GM21717 (cell line): Measurements from ENCODE around the gene NINL.

ENCODE experiments used
- ATAC-seq: cut with Tn5 transposase; IDR thresholded peaks from one replicate; pipeline ENCODE4 v1.9.1; 2021; ENCODE audit warnings: mild to moderate bottlenecking, moderate library complexity; ENCODE audit not compliant: unreplicated experiment

Gene NINL

DNA sequence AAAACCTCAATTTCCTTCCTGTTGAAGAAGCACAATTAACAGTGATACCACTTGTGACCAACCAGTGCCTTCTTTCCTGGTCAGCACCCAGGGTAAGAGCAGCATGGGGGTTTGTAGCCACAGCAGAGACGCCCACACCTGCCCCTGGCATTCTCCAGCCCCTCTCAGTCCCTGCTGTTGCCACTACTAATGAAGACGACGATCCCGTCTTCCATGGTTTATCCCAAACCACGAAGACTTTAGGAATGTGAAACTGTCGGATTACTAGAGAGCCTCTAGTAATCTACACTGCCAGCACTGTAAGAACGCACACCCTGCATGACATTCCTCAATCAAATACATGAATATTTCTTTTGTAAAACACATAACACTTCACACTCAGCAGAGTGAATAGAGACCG lies 117.9 kb downstream of the NINL start:
- no peak for ATAC-seq

DNA sequence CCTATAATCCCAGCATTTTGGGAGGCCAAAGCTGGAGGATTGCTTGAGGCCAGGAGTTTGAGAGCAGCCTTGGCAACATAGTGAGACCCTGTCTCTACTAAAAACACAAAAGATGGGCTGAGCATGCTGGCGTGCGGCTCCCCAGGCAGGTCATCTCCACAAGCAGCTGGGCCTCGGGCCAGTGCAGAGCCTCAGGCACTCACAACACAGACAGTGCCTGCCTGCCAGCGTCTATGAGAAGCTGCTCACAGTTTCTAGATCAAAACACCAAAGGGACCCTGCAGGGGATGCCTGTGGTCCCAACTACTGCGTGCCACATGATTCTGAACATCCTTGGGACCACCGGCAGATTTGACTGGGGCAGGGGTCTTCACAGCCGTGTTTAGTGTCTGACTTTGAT lies 118.5 kb downstream of the NINL start:
- no peak for ATAC-seq

DNA sequence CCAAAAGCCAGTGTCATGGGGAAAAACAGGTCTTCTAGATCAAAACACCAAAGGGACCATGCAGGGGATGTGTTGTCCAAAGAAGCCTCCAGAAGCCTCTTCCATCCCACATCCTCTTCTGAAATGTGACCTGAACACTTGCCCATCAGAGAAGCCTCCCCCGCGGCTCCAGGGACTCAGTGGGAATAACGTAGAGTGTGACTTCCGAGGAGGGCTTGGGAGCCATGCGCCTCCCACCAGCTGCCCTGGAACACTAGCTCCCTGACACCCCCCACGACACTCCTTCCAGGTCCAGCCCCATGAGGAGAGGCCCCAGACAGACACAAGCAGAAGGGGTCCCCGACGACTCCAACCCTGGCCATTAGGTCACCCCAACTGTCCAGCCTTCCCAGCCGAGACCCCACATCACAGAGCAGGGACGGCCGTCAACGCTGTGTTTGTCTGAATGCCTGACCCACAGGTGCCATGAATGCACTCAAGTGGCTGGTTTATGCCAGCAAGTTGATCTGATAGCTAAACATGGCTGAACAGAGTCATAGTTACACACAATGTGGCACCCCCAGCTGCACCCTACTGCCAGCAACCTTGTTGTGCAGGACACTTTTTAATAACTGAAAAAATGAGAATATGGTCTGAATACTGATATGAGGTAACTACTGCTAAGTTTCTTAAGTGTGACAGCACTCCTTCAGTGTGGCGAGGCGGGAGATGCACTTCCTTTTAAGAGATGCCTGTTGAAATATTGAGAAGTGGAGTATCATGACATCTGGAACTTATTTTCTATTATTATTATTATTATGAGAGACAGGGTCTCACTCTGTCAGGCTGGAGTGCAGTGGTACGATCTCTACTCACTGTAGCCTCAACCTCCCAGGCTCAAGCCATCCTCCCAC lies 119.8 kb downstream of the NINL start:
- no peak for ATAC-seq

DNA sequence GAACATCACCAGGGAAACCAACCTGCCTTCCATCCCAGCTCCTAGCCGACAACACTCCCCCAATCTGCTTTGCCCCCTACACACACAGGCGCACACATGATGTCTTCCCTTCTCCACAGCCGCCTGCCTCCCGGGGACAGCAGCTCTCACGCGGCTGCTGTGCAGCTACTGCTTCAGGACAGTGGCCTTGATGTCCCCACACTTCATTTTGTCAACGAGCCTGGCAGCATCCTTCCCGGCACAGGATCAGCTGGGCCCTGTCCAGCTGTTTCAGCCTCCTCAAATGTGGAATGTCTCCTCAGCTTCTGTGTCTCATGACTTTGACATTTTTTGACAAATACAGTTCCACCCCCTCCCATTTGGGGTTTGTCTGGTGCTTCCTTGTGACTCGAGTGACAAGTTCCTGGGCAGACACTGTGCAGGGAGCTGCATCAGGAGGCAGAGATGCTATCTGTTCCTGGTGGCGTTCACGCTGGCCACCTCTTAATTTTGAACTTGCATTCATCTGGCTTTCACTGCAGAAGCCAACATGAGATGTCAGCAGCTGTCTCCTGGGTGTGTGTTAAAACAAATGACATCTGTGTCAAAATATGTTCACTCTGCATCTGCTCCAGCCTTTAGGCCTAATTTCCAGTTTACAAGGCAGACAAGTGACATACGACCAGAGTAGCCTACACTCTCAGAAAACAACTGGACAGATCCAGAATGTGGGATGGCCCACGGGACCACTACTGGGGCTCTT lies 120.7 kb downstream of the NINL start:
- ATAC-seq: no peak

DNA sequence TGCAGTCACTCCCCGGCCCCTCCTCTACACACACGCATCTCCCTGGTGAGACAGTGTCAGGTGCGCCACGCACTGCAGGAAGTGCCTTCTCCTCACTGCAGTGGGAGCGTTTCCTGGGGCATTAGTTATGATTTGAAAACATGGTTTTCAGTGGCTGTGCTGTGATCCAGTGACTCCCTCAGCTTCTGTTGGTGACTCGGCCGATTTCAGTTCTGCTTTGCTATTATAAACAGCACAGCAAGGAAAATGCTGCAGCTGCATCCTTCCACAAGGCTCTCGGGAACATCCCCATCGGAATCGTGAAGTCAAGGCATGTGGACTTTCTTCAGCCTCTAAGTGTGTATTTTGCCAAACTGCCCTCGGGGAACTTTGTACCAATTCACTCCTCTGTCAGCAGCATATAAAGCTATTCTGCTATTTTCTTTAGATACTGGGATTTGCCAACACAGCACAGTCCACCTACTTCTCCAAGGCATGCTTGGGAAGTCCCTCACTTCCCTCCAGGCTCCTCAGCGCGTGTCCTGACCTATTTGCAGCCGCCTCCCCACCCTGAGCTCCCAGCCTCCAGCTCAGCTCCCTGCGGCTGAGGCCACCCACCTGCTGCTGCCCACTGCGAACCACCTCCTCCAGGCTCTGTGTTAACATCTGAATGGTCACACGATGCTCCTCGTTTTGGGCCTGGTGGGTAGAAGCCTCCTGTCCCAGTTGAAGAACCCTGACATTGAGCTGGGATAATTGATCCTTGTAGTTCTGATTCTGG lies 123.4 kb downstream of the NINL start:
- no peak for ATAC-seq

DNA sequence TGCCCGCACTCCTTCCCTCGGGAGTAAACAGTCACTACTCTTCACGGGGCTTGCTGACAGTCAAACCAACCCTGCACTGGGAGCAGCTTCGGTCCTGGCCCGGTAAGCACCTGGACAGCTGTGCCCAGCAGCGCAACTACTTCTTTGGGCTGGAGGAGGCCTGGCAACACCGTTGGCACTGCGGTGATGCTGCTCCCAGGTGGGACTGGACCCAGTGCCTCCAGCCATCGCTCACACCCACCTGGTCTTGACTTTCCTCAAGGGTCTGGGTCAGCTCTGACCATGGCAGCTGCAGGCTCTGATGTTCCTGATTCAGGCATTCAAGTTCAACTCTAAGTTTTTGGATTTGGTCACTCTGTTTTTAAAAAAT lies 124.1 kb downstream of the NINL start:
- no peak for ATAC-seq

DNA sequence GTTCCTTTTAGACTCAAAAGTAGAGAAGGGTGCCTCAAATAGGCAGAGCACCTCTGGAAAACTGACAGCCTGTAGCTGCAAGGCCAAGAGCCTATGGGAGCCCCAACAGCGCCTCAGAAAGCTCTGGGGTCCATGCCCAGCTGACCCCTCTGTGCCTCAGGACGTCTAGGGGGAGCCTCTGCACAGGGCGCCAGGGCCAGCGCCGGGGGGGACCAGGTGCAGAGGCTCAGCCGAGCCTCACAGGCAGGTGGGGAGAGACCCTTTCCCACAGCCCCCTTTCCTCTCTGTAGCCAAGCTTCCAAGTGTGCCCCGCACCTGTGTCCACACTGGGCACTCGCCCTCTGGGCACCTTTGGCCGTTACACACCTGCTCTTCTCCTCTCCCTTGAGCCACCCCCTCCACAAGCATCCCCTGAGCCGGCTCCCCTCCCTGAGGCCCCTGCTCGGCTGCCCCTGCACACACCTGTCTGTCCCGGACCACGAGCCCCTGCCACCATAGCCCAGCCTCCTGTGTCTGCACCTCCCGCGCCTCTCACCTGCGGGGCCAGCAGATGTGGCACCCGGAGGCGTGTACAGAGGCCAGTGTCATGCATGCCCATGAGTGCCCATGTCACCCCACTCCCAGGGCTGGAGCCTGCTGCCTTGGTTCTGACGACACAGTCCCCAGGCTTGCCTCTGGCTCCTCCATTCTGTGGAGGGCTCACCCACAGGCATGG lies 124.6 kb downstream of the NINL start:
- ATAC-seq: no peak

DNA sequence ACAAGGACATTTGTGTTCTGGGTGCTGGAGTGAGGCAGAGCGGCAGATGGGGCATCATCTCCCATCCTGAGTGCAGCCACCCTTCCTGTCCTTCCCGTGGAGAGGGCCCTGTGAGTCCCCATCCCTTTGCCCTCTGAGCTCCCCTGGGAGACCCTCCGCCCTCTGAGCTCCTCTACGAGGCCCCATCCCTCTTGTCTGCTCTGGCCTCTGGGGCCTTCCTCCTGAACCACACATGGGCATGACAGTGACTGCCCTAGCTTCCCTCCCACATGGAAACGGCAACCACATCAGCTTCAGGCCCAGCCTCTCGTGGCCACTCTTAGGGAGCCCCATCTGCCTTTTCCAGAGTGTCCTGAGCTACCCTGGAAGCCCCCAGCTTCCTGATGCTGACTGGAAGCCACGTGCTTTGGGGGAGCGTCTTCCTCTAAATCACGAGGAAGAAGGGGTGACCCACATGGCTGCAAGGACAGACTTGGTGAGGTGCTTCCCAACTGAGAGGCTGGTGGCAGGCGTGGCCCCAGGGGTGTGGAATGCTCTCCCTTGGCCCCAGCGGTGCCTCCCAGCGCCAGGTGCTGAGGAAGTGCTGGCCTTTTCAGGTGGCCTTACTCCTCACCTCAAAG lies 125.3 kb downstream of the NINL start:
- ATAC-seq: no peak

DNA sequence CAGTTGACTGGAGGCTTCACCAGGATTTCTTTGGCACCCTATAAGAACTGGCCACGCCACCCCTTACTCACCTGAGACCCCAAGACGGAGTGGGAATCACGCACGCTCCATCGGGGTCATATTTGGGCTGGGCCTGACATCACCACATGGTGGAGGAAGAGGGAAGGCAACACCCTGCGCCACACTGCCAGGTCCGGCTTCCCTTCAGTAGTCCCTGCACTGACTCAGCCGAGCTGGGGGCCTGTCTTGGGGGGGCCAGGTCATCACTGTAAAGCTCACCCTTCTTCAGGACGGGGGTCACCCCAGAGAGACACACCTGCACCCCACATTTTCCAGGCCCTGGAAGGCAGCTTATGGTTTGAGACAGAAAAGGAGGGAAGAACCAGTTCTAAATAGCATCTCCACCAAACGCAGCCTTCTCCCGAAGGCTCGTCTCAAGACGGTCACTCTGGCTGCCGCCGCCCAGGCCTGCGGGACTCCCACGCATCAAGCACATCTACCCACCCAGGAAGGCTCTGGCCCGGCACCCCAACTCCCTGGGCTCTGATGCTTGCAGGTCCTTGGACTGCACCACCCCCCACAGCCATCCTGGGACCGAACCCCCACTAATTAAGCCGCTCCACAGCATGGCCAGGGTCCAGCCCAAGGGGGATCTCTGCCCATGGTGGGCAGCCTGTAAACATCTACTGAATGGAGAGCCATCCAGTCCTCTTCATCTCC lies 126.1 kb downstream of the NINL start:
- no peak for ATAC-seq

DNA sequence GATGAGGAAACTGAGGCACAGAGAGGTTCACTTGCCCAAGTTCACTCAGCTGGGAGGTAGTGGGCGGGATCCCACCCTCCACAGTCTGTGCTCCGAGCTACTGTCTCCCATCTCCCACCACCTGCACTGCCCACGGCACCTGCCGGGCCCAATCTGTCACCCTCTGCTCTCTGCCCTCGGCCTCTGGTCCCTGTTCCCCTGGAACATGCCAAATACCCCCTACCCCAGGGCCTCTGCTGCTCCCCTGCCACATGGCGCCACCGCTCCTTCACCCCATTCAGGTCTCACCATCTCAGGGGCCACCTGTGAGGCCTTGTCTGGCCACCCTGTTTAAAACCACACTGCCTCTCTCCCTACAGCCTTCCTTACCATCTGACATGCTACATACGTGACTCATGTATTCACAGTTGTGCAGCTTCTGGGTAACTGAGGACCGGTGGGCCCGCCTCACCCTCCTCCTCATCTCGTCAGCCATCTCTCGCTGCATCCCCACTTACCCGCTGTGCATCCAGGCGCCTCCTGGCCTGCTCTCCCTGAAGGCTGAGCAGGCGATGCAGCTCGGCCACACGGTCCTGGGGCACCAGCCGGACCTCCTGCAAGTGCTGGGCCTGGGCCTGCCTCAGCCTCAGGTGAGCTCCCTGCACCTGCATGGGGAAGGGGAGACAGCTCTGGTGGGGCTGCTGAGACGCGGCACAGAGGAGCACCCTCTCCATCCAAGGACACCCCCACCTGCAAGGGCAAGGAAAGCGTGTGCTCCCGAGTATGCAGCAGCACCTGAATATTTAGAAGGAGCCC lies 127.2 kb downstream of the NINL start:
- ATAC-seq: no peak

DNA sequence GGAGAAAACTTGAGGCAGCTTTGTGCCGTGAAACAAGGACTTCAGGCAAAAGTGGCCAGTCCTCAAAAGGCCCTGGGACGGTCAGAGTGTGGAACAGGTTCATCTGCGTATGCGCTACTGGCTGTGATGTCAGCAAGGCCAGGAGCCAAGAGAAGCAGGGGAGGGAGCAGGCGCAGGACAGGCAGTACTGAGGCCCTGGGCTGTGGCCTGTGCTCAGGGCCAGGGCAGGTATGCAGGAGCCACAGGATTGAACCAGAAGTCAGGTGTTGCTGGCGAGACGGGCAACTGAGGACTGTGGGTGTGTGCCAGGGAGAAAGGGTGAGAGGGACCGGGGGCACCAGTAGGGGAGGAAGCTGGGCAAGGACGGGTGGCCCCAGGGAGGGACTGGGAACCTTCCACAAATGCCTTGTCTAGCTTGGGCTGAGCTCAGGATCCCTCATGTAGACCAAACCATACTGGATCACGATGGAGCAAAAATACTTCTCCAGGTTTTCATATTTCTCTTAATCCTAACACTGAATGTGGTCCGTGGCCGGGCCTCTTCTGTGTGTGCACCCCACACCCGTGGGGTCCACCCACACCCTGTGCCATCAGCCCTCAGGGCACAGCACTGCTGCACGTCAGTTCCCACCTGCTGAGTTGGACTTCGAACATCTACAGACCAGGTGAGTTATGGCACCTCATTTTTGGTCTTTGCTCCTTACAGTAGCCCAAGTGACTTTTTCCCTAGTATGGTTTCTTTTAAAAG lies 131.0 kb downstream of the NINL start:
- no peak for ATAC-seq

DNA sequence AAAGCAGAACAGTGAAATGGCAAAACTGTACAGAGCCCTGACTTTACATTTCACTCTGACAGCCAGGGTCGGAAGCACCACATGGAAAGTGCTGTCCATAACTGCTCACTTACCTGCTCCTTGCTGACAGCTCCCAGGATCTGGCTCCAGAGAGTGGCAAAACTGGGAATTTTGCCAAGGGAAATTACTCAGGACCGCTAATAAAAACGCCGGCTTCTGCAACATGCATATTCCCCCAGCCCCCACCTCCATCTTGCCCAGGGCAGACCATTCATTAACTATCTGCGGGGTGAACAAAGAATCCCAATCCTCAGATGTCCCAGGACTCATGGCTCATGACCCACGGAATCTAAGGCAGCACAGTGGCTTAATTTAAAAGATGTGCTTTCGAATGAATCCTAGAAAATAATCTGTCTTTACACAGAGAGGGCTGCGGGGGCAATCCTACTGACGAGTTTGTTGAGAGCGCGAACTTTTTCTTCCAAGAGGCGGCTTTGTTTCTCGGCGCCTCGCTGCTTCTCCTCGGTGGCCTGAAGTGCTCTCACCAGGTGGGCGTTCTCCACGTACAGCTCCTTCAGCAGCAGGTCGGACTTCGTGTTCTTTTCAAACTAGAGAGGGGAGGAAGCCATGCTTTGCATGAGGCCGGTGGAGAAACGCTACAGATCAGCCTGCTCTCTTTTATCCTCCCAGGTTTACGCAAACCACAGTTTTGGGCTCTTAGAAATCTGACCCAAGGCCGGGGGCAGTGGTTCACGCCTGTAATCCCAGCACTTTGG lies 132.1 kb downstream of the NINL start:
- ATAC-seq: no peak

DNA sequence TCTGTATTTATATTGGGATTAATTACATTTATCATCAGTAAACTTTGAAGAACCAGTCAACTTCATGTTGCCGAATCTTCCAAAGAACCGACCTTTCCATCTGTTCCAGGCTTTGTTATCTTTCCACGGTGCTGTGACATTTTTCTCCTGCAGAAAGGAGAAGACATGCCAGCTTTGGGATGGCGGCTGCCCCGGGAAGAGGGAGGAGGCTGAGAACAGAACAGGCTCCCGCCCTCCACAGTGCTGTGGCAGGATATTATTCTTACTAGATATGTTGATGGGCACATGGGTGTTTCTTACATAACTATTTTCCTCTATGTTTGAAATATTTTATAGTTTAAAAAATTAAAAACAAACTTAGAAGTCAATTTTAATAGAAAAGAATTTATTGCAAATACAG lies 133.0 kb downstream of the NINL start:
- no peak for ATAC-seq

DNA sequence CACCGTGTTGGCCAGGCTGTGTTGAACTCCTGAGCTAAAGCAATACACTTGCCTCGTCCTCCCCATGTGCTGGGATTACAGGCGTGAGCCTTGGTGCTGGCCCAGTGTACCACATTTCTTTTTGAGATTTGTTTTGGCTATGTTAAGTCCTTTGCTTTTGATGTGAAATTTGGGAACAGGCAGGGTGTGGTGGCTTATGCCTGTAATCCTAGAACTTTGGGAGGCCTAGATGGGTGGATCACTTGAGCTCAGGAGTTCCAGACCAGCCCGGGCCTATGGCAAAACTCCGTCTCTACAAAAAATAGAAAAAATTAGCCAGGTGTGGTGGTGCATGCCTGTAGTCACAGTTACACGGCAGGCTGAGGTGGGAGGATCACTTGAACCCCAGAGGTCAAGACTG lies 137.7 kb downstream of the NINL start:
- no peak for ATAC-seq

DNA sequence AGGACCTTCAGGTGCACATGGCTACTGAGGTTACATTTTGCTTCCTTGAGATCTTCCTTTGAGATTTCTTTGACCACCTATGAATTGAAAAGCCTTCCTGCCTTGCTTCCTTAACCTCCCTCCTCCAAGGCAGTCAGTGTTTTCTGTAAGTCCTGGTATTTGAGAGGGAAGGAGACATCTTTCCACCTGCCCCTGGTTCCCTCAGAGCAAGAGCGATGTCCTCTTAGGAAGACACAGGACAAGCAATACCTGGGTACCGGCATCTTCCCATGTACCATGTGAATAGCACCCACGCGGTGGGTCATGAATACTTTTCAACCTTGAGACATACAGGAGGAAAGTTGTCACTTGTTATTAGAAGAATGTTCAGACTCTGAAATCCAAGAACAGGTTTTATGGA lies 140.8 kb downstream of the NINL start:
- no peak for ATAC-seq

DNA sequence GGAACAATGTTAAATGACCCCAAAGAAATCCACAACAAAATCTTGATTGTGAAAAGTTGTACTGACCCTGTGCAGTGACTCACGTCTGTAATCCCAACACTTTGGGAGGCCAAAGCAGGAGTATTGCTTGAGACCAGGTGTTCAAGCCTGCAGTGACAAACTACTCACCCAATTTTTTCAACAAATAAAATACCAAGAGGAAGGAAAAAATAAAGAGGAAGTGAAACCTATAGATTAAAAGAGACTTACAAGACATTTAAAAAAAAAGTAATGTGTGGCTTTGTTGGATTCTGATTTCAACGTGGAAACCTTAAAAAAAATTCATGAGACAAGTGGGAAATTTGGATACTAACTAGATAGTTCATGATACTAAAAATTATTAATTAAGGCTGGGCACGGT lies 146.0 kb downstream of the NINL start:
- no peak for ATAC-seq

DNA sequence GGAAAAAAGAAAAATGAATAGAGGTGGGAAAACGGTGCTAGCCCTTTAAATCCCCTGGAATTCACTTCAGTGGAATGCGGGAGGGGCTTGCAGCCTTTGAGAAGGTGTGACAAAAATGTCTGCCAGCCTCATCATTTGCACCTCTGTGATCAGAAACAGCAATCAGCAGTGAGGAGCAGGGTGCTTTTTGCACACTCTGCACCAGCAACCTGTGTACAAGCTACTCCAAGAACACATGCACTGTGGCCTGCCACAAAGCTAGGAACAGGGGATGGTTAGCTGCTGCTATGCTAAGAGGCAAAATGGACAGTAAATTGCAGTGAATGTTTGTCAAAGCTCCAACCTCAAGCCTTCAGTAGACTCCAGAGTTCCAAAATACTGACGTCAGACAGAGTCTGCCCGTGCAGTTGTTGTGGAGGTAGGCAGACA lies 148.2 kb downstream of the NINL start:
- no peak for ATAC-seq

DNA sequence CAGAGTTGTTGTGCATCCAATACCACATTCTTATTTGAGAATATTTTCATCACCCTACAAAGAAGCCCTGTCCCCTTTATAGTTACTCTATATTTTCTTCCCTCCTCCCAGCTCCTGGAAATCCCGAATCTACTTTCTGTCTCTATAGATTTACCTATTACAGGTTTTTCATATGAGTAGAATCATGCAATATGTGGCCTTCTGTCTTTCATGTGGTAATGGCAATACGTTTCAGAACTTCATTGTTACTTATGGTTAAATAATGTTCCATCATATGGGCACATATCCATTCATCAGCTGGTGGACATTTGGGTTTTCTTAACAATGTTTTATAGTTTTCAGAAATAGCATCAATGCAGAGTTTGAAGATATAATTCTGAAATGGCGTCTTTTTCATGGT lies 160.8 kb downstream of the NINL start:
- no peak for ATAC-seq
